Endothelial cell of umbilical vein (primary cell): ENCODE measurements around the gene LRRC72.

Source experiments
- CTCF ChIP-seq, 2 donors: IDR thresholded peaks; 1 replicate in 1 of 2; 2 replicates in 1 of 2; pipeline ENCODE4 v1.5.1; 2011; ENCODE audit warnings: low read length in 2 of 2, mild to moderate bottlenecking in 2 of 2, moderate library complexity in 2 of 2, control low read depth in 1 of 2, inconsistent platforms in 1 of 2, low read depth in 1 of 2; ENCODE audit not compliant: insufficient read depth in 1 of 2; ENCODE audit errors: extremely low read depth in 1 of 2
- EZH2 ChIP-seq: IDR thresholded peaks from 2 replicates; pipeline ENCODE4 v1.6.1; 2012; ENCODE audit warnings: borderline replicate concordance, low read depth, mild to moderate bottlenecking, moderate library complexity, low read length, inconsistent platforms; ENCODE audit not compliant: severe bottlenecking
- POLR2A ChIP-seq: IDR thresholded peaks from 2 replicates; pipeline ENCODE4 v1.6.1; 2012; ENCODE audit warnings: low read depth, mild to moderate bottlenecking, control low read depth, low read length
- POLR2AphosphoS5 ChIP-seq: IDR thresholded peaks from 2 replicates; pipeline ENCODE4 v1.6.1; 2012; ENCODE audit warnings: low read depth, mild to moderate bottlenecking, control low read depth, low read length, moderate library complexity; ENCODE audit not compliant: insufficient read depth

GRCh38 chr7:16609842-16610450 is 83.3 kb downstream of the LRRC72 start:
- TF ChIP-seq CTCF (IDR thresholded peaks at IDR 0.05; ENCODE audit: extremely low read depth in 1 of 2, insufficient read depth in 1 of 2, low read depth in 1 of 2, low read length in 2 of 2) = no peak
- no peak for TF ChIP-seq EZH2
- no peak for TF ChIP-seq POLR2A
- TF ChIP-seq POLR2AphosphoS5 = no peak
